NCI-H2107 (cell line): Measurements from ENCODE around the gene IRF7.

ENCODE experiments used
- DNase-seq: peaks from one replicate; lab custom pipeline; 2025; lab: John Stamatoyannopoulos, UW

IRF7 gene

GRCh38 chr11:607971-608659 lies 7.6 kb downstream of the IRF7 start:
- no peak for DNase-seq

GRCh38 chr11:607020-607780 lies 8.6 kb downstream of the IRF7 start:
- no peak for DNase-seq

GRCh38 chr11:606245-606644 lies 9.5 kb downstream of the IRF7 start:
- no peak for DNase-seq

GRCh38 chr11:605286-606129 lies 10.2 kb downstream of the IRF7 start:
- DNase-seq, result no peak

GRCh38 chr11:603154-603553 lies 12.6 kb downstream of the IRF7 start:
- DNase-seq, result no peak

GRCh38 chr11:601573-602245 lies 14.0 kb downstream of the IRF7 start:
- DNase-seq, result no peak

- DNase-seq, result no peak
Observed at GRCh38 chr11:598005-598680, 17.6 kb downstream of the IRF7 start.

- DNase-seq, result no peak
Observed at GRCh38 chr11:597166-597725, 18.5 kb downstream of the IRF7 start.

- no peak for DNase-seq
Observed at GRCh38 chr11:596374-596773, 19.4 kb downstream of the IRF7 start.

GRCh38 chr11:595400-595799 lies 20.4 kb downstream of the IRF7 start:
- DNase-seq, result no peak

GRCh38 chr11:593347-593746 lies 22.4 kb downstream of the IRF7 start:
- no peak for DNase-seq

- no peak for DNase-seq
Observed at GRCh38 chr11:592918-593317, 22.8 kb downstream of the IRF7 start.

GRCh38 chr11:592501-592900 lies 23.2 kb downstream of the IRF7 start:
- DNase-seq, result no peak

- no peak for DNase-seq
Observed at GRCh38 chr11:590997-591396, 24.8 kb downstream of the IRF7 start.

- no peak for DNase-seq
Observed at GRCh38 chr11:589798-590197, 26.0 kb downstream of the IRF7 start.

GRCh38 chr11:587978-588380 lies 27.8 kb downstream of the IRF7 start:
- DNase-seq, result no peak

- no peak for DNase-seq
Observed at GRCh38 chr11:587546-587945, 28.2 kb downstream of the IRF7 start.

- no peak for DNase-seq
Observed at GRCh38 chr11:586376-587316, 29.1 kb downstream of the IRF7 start.

- DNase-seq, result no peak
Observed at GRCh38 chr11:584287-584686, 31.5 kb downstream of the IRF7 start.

- no peak for DNase-seq
Observed at GRCh38 chr11:581752-582151, 34.0 kb downstream of the IRF7 start.
